Brain microvascular endothelial cell (primary cell): Measurements from ENCODE around the gene PBX1.

Experiments
- DNase-seq: peaks from one replicate; pipeline ENCODE4 v3.0.0-alpha.2; 2020
- H3K27ac ChIP-seq: fragments of 250-450 bp; sonication (Bioruptor Pico); 2 replicates; pipeline ENCODE4 v1.5.1; 2020; ENCODE audit warnings: mild to moderate bottlenecking, moderate library complexity
- H3K27me3 ChIP-seq: fragments of 250-450 bp; sonication (Bioruptor Pico); replicated peaks from 2 replicates; pipeline ENCODE4 v1.5.1; 2020; ENCODE audit warnings: mild to moderate bottlenecking
- H3K36me3 ChIP-seq: fragments of 250-450 bp; sonication (Bioruptor Pico); replicated peaks from 2 replicates; pipeline ENCODE4 v1.5.1; 2020; ENCODE audit warnings: mild to moderate bottlenecking
- H3K4me3 ChIP-seq: 2 replicates; pipeline ENCODE4 v1.5.1; 2011; ENCODE audit warnings: low read depth, mild to moderate bottlenecking, control low read depth, low read length, moderate library complexity
- CTCF ChIP-seq: IDR thresholded peaks from 2 replicates; pipeline ENCODE4 v1.5.1; 2011; ENCODE audit warnings: low read depth, mild to moderate bottlenecking, moderate library complexity, low read length, control low read depth, inconsistent platforms; ENCODE audit errors: missing control alignments
- in situ Hi-C: cut with HindIII; loops from 2 replicates; pipeline ENCODE4 v1.10.0; 2017; ENCODE audit warnings: low sequenced_read_pairs, low pct_ligation_motif_present

PBX1 gene

GRCh38 chr1:164801246-164801731 lies 242.3 kb downstream of the PBX1 start:
- H3K4me3 ChIP-seq, result no peak overlapping the region
- in situ Hi-C loops, result no loop called here
- TF ChIP-seq CTCF, result no peak
- H3K36me3 ChIP-seq, result peaks cover 9% of the 10 kb centered on the region
- no peak for DNase-seq
- no peaks in the 10 kb centered on the region for H3K27me3 ChIP-seq
- no peak overlapping the region for H3K27ac ChIP-seq

- in situ Hi-C loops, result no loop called here
These were observed 243.0 kb downstream of the PBX1 start for GRCh38 chr1:164801791-164802502.

GRCh38 chr1:164802529-164803282 lies 243.7 kb downstream of the PBX1 start:
- in situ Hi-C loops, result no loop called here
- TF ChIP-seq CTCF, result no peak

More at GRCh38 chr1:164801791-164802502, 243.0 kb downstream of the PBX1 start:
- peaks cover 9% of the 10 kb centered on the region for H3K36me3 ChIP-seq
- H3K27ac ChIP-seq, result no peak overlapping the region
- no peaks in the 10 kb centered on the region for H3K27me3 ChIP-seq
- no peak for DNase-seq
- TF ChIP-seq CTCF, result no peak
- no peak overlapping the region for H3K4me3 ChIP-seq

GRCh38 chr1:164803366-164803765 lies 244.4 kb downstream of the PBX1 start:
- DNase-seq, result peak; percentile 94
- Histone ChIP-seq H3K27ac (peak overlapping the region; percentile 54), H3K27me3 (no peaks in the 10 kb centered on the region), H3K36me3 (peaks cover 15% of the 10 kb centered on the region), H3K4me3 (no peak overlapping the region)
- no peak for TF ChIP-seq CTCF
- in situ Hi-C loops, result no loop called here

More at GRCh38 chr1:164802529-164803282, 243.7 kb downstream of the PBX1 start:
- DNase-seq, result no peak
- H3K27me3 ChIP-seq, result no peaks in the 10 kb centered on the region
- no peak overlapping the region for H3K4me3 ChIP-seq
- peaks cover 13% of the 10 kb centered on the region for H3K36me3 ChIP-seq
- peak overlapping the region; percentile 52 for H3K27ac ChIP-seq

GRCh38 chr1:164804366-164804765 lies 245.4 kb downstream of the PBX1 start:
- in situ Hi-C loops, result no loop called here
- peak overlapping the region; percentile 22 for H3K27ac ChIP-seq

More at GRCh38 chr1:164804366-164804765, 245.4 kb downstream of the PBX1 start:
- Histone ChIP-seq H3K4me3 (no peak overlapping the region), H3K36me3 (peaks cover 15% of the 10 kb centered on the region), H3K27me3 (no peaks in the 10 kb centered on the region)
- peak; percentile 62 for DNase-seq
- TF ChIP-seq CTCF, result no peak
